Measurements from ENCODE around the gene SYT5. TPM values are rescaled to one million over a fixed set of nuclear protein-coding genes. Genes with fewer than 3 reads are reported as not detected.
A peak's percentile ranks its signal among the peaks of the same experiment; 100 is the strongest.

Gene SYT5
- total and polyA plus RNA-seq, 2 donors (not counting 1 experiment from before 2014, with no cell fraction given) = 0.27 to 0.94 TPM

- H3K27ac Mint-ChIP-seq = peak overlapping the region; percentile 89
- intact Hi-C loops (cut with micrococcal nuclease) = loop anchor here (1.0 kb wide), 2 partner anchors 62 to 80 kb away; partner anchors contain the start of genes PPP1R12C and PPP6R1
Measured at GRCh38 chr19:55178781-55179599, 1.1 kb downstream of the SYT5 start.

More at GRCh38 chr19:55178781-55179599, 1.1 kb downstream of the SYT5 start:
- H3K9me3 Mint-ChIP-seq (ENCODE audit: insufficient read depth) = no peaks in the 10 kb centered on the region
- Histone ChIP-seq H3K4me2 (replicated peaks; ENCODE audit: low read depth, low read length, poor library complexity, severe bottlenecking) (peak overlapping the region; percentile 81), H3K27me3 (replicated peaks in 1 of 4; ENCODE audit: control extremely low read depth in 1 of 4, control insufficient read depth in 3 of 4, insufficient read depth in 4 of 4, low read length in 3 of 4) (peaks cover 0 to 91% (median 56%) of the 10 kb centered on the region in 4 experiments), H4K20me1 (ENCODE audit: control insufficient read depth, insufficient read depth, low read length, poor library complexity, severe bottlenecking) (no peaks in the 10 kb centered on the region), H3K4me1 (ENCODE audit: control insufficient read depth in 2 of 2, insufficient read depth in 2 of 2, low read length in 2 of 2) (peaks cover 29 to 40% of the 10 kb centered on the region in 2 donors), H3K27ac (ENCODE audit: low read length in 2 of 2) (peak overlapping the region in 1 of 2 donors; percentile 64), H2AFZ (ENCODE audit: insufficient read depth, low read depth, low read length, poor library complexity, severe bottlenecking) (no peak overlapping the region), H3K9me3 (ENCODE audit: control extremely low read depth in 1 of 3, control insufficient read depth in 2 of 3, insufficient read depth in 1 of 3, low read length in 2 of 3) (peaks cover 0 to 62% (median 14%) of the 10 kb centered on the region in 3 donors), H3K36me3 (replicated peaks in 1 of 2; ENCODE audit: control extremely low read depth in 1 of 2, control insufficient read depth in 1 of 2, extremely low read depth in 1 of 2, insufficient read depth in 2 of 2, low read length in 1 of 2) (no peaks in the 10 kb centered on the region), H3K9ac (ENCODE audit: low read length) (peak overlapping the region; percentile 55), H3K79me2 (ENCODE audit: control insufficient read depth, insufficient read depth, low read length) (no peaks in the 10 kb centered on the region), H3K4me3 (ENCODE audit: control extremely low read depth in 1 of 5, extremely low read depth in 1 of 5, insufficient read depth in 1 of 5, low read depth in 2 of 5, low read length in 4 of 5) (peak overlapping the region in 4 of 5 experiments; percentile 31 to 60 (median 50))
- H3K27me3 Mint-ChIP-seq = peaks cover 62% of the 10 kb centered on the region
- DNase-seq = peak; percentile 98
- peak; percentile 83 for ATAC-seq (ENCODE audit: low read depth)
- peak overlapping the region; percentile 88 for H3K4me3 Mint-ChIP-seq
- 8% methylated on average over 60 of the region's 61 CpGs for WGBS (ENCODE audit: insufficient coverage)
- POLR2A ChIA-PET = interaction anchor here (0.9 to 1.3 kb wide), 2 partner anchors 75 to 161 kb away, joined by 3 to 4 read pairs; partner anchors contain the start of gene KMT5C
- TF ChIP-seq EZH2 (IDR thresholded peaks at IDR 0.05; ENCODE audit: borderline replicate concordance, insufficient read depth, low read depth, low read length, poor library complexity, severe bottlenecking) (no peak), CTCF (IDR thresholded peaks at IDR 0.05) (no peak)
- H3K4me1 Mint-ChIP-seq = peaks cover 29% of the 10 kb centered on the region
- CTCF ChIA-PET = interaction anchor here (1.0 kb wide), 1 partner anchor 161 kb away, joined by 3 read pairs; the partner anchor contains the start of gene KMT5C

Measured in B cell (primary cell).